GM18858 (cell line): Measurements from ENCODE around the gene AFDN.
A peak's percentile ranks its signal among the peaks of the same experiment; 100 is the strongest.

Experiments used
- ATAC-seq: cut with Tn5 transposase; IDR thresholded peaks from one replicate; pipeline ENCODE4 v1.9.1; 2021; ENCODE audit not compliant: unreplicated experiment

The AFDN gene

DNA sequence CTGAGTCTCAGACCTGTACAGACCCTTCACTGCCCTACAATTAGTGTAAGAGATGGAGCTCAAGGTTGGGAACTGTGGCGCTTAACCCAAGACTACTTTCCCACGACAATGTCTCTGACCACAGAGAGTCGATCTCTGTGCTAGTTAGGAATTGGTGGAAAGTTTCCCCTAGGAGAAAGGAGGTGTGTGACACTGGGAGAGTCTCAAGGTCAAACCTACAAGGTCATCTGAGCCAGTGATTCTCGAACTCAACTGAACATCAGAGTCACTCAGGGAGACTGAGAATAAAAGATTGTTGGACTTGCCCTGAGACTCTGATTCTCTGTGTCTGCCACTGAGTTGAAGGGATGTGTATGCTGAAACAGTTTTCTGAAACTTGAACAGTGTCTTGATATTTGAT is 9.7 kb upstream of the AFDN start:
- no peak for ATAC-seq

DNA sequence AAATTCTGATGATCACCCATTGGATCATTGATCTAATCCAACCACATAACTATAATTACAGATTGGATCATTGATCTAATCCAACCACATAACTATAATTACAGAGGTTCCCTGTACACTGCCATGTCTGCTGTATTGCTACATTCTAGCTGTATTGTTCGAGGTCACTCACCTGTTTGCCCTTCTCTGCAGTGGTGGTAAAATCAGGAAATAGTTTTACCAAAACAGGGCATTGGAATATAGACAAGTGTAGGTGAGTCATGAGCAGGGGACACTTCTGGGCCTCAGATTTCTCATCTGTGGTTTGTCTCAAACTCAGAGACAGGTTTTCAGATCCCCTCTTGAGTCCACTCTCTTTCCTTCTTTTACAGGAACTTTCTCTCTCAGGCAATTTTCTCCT is 9.0 kb upstream of the AFDN start:
- no peak for ATAC-seq

- ATAC-seq = no peak
Measured at GRCh38 chr6:167819576-167819975, 7.1 kb upstream of the AFDN start.

DNA sequence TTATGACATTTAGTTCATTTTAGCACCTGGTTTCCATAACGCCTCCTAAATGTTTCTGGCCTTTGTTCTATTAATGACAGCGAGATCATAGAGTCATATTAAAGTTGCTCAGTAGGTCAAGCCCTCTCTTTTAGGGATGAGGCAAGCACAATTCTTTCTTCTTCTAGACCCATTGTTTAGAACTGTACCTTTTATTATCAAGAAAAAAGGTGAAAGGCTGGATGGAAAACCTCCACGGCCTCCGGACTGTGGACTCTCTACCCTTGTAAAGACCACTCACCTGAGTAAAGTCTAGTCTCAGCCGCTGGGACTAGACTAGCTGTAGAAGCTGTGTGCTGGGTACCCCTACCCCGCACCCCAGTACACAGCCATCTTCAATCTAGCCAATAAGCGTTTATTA is 6.0 kb upstream of the AFDN start:
- no peak for ATAC-seq

GRCh38 chr6:167824591-167825331 is 1.9 kb upstream of the AFDN start:
- ATAC-seq = no peak

DNA sequence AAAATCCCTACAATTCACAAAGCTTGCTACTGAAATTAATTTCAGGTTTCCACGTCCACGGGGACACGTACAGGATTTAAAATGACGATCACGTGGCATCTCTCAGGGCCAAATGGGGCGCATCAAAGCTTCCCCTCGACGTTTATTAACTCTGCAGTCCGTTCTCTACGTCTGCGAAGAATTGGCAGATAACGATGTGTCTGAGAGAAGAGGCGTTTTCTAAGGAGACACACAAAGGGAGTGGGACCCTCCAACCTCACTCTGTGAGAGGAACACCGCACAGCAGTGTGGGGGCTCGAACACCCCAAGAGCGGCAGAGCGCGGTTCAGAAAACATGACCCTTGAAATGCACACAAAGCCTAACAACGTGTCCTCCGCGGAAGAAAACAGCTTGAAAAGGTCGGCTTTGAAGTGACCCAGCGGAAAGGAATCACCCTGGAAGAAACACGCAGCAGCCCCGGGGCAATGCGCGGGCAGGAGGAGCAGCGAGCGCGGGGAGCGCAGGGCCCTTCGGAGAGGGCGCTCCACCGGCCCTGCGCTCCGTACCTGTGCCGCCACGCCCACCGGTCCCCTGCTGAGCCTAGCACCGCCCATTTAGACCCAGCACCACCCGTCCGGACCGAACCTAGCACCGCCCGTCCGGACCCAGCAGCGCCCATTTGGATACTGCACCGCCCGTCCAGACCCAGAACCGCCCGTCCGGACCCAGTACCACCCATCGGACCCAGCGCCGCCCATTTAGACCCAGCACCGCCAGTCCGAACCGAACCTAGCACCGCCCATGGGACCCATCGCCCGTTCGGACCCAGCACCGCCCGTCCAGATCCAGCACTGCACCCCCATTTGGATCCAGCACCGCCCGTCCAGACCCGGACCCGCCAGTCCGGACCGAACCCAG is 1.1 kb upstream of the AFDN start:
- no peak for ATAC-seq

GRCh38 chr6:167826230-167826895 is 348 bp upstream of the AFDN start:
- peak; percentile 61 for ATAC-seq

DNA sequence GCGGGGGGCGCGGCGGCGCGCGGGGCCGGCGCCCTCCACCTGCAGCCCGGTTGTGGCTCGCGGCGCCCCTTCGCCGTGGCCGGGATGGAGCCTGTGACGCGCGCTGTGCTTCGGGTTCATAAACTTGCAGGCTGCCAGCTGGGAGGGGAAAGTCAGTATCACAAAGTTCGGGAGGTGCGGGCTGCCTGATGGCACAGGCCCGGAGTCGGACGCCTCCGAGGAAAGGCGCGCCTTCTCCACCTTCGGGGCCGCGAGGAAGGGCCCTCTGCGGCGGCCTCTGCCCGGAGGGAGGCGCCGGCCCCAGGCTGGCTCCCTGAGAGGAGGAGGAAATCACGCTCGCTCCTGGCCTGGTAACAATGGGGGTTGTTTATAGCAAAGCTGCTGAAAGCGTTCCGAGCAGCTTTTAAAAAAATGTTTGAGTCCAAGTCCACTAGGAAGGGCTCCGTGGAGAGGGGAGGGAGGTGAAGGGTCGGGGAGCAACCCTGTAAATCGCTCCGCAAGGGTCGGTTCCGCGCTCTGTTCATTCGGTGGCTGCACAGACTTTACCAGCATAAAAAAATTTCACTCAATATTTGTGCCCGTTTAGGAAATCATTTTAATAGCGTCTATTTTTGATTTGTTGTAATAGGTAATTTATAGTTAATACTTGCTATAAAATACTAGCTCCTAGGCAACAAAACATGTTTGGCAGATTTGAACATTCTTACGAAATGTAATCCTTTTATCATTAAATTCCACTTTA is 1.0 kb downstream of the AFDN start:
- ATAC-seq = no peak

DNA sequence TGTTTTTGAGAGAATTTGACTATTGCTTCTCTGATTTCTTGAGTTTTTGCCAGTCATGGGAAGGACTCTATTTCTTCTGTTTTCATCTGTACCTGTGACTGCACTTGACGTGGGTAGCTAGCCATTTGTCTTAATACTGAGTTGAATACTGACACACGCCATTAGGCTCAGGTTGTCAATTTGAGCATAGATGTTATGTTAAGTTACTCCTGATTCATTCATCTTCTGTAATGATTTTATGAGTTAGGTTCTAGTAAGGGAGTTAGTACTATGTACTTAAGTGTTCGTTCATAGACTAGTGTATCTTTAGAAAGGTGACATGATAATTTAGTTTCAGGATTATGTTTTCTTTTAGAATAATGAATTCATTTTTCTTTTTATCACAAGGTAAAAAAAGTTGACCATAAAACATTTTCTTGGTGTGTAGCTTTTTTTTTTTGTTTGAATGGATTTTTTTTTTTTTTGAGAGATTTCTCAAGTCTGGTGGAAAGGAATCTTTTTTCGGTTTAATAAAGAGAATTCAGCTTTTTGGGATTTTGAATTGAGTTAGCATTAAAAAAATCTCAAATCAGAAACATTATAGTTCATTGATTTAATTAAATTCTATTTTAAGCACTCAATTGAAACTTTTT is 1.7 kb downstream of the AFDN start:
- no peak for ATAC-seq

- no peak for ATAC-seq
Measured at GRCh38 chr6:167829513-167829912, 2.8 kb downstream of the AFDN start.

DNA sequence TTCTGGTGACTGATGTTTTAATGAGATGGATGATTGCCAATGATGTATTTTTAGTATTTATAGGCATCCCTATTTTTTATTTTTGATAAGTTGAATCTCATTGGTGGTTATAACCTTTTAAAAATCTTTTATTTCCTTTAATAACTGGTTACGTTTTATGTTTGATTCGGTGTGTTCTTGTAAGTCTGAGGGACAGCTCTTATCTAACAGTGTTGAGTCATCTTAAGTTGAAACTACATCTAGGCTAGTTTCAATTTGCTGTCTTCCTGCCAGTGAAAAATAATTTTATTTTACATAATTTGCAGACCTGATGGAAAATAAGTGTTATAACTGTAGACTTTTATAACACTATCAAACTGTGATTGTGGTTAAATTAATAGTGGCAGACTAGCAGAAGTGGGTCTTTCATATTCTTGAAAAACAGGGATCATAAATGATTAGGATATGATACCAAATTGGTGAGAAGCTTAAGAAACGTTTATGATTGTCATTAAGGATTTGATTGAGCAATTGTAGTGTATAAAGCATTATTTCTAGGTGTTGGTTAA is 4.6 kb downstream of the AFDN start:
- no peak for ATAC-seq

GRCh38 chr6:167832497-167833395 is 6.0 kb downstream of the AFDN start:
- ATAC-seq = peak; percentile 28

- peak; percentile 15 for ATAC-seq
Measured at GRCh38 chr6:167833396-167833763, 6.7 kb downstream of the AFDN start.

DNA sequence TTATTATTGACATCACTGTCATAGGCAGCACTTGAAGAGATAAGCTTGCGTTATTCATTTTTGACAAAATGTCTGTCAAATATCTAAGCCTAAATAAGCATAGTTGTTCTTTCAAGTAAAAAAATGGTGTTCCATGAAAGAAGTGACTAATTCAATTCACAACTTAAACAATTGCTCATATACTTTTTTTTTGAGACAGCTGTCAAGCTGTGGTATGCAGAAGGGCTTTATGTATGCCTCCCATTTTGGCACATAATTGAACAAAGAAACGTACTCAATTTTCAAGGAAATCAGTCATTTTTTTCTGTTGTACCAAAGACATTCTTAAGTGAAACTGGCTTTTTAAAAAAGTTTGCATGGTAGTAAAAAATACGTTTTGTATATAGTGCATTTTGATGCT is 8.5 kb downstream of the AFDN start:
- ATAC-seq = no peak

GRCh38 chr6:167836721-167837120 is 10.0 kb downstream of the AFDN start:
- no peak for ATAC-seq

DNA sequence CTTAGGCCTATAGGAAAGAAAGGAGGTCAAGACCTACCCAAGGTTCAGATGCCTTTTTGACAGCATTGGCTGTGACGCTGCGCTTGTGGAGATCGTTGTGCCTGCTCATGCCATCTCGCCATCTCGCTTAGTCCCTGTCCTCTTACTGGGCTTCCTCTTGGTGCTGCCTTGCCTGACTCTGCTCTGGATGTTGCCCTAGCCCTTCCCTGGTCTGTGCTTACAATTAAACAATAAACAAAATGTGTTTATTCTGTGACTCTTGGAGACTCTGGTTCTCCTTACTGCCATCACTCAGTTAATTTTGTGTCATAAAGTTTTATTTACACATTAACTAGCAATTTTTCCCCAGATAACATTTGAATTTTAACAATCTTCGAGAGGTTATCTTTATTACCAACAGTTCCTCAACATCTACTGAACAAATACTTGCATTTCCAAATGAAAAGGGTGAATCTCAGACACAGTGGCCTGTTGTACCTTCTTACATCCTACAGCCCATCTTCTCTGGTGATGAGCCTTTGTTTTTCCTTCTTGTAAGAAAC is 11.6 kb downstream of the AFDN start:
- ATAC-seq = no peak

- no peak for ATAC-seq
Measured at GRCh38 chr6:167839343-167839742, 12.6 kb downstream of the AFDN start.

- ATAC-seq = no peak
Measured at GRCh38 chr6:167839755-167840154, 13.0 kb downstream of the AFDN start.

DNA sequence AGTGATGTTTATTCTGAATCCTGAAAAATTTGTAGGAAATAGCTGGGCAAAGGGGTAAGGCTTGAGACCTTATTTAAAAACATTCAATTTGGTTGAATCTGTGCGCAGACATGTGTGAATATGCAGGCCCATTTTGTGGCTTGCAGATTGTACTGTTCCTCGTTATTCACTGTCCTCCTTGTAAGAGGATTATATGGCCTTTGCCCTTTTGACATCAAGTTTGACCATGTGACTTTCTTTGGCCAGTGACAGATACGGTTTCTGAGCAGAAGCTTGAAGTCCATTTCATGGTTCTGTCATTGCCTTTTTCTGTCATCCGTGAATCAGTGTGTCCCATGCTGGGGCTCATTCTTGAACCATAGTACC is 13.4 kb downstream of the AFDN start:
- no peak for ATAC-seq
